ENCODE results near the gene CACNA2D3.

Gene CACNA2D3

DNA sequence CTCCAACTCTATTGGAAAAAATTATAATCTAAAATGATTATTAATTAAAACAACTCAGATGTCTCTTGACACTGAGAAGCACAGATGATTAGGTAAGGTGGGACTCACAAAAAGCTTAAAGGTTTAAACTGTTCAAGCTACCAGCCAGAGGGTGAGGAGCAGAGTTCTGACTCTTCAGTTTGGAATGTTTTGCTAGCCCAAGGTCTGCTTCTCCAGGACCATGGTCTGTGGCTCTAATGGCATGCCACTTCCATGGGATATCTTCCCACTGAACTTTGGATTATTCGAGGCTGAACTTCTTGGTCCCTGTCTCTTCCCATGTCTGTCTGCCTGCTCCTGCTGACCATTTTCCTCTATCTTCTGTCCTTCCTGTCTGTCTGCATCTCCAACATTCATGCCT, 49.2 kb downstream of the CACNA2D3 start:
- no peak for DNase-seq (ENCODE audit: low read depth)

DNA sequence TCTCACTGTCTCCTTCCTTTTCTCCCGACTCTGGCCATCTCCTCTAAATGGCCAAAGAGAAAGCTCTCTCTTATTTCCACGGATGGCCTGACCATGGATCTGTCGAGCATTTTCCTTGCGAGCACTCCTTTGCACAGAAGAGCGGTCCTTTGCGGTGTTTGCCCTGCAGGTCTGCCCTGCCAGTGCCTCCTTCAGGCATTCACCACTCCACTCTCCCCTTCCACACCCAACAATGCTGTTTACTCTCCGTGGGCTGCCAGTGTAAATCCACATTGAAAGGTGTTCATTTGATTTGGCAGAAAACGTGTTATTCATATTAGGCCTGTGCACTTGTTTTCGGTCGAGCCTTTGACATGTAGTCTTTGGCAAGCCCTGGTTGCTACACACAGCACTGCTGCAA, 49.6 kb downstream of the CACNA2D3 start:
- no peak for DNase-seq (ENCODE audit: low read depth)

DNA sequence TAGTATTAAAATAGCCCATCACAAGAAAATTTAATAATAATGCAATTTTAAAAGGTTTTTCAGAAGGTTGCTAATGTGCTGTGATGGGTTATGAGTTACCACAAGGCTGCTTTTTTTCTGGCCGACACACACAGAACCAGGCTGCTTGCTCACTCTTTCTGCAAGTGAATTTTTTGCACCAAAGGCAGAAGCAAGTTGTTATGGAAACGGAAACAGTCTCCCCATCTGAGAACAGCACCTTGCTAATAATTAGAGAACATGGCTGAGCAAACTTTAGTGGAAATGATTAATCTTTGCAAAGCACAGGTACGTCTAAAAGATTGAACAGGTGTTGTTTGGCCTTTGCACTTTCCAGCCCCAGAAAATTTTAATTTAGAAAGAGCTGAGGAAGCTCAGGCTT, 51.0 kb downstream of the CACNA2D3 start:
- DNase-seq (ENCODE audit: low read depth) = no peak

DNA sequence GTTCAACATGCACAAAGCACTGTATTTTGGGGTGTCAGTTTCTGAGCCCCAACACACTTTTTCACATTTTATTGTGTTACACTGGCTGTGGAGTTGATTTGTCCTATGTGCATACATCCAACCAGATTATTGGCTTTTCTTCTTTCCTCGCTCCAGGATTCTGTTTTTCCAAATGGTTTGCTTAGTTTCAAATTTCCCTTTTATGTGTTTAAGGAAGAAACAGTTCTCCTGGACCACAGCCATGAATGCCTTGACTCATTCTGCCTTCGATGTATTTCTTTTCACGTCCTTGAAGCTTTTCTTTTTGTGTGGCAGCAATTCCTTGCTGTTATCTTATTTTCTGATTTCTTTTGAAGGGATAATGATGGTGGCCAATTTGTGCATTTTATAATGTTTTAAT, 53.8 kb downstream of the CACNA2D3 start:
- DNase-seq (ENCODE audit: low read depth) = no peak

DNA sequence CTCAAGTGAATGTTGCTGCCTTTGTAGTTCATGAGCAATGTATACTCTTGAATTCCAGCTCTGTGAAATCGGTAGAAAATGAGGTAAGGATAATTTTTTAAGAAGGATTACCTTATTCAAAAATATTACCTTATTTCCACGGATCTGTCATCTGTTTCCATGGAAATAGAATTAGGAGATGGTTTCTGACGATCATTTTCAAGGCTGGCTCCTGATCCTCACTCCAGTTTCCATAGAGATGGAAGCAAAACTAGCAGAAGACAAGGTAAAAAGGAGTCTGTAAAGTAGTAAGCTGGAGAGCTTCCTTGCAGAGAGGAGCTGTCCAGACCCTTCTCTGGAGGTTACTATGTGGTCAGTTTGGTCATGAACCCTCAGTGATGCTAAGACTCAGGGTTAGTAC, 55.5 kb downstream of the CACNA2D3 start:
- DNase-seq (ENCODE audit: low read depth) = no peak

DNA sequence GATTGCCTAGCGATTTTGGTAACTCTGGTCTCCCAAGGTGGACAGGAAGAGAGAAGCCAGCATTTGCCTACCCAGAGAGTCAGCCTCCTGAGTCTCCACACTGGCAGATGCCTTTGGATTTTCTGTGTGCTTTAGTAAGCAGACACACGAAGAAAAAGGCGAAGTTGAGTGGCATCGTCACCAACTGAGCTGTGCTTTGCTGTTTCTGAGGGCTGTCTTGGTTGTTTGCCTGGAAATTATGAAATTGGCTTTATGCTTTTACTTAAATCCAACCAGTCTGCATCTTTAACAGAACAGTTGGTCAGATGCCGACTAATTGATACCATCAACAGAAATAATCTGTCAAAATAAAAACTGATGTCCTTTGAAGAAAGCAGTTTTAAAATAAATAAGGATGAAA, 56.0 kb downstream of the CACNA2D3 start:
- no peak for DNase-seq (ENCODE audit: low read depth)

DNA sequence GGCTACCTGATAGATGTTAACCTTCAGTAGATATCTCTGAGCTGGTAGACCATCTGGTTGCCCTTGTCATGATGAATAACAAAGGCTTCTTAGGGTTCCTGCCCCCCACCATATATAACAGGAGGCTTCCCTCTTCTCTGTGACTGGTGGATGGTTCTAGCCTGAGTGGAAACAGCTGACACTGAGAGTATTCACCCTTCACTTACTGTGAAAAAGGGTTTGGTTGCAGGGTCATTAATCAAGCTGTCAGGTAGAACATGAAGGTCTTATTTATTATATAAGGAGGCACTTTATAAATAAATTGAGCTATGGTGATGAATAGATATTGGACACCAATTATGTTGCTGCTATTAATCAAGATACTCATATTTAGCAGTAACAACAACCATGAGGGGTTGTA, 58.6 kb downstream of the CACNA2D3 start:
- no peak for DNase-seq (ENCODE audit: low read depth)

DNA sequence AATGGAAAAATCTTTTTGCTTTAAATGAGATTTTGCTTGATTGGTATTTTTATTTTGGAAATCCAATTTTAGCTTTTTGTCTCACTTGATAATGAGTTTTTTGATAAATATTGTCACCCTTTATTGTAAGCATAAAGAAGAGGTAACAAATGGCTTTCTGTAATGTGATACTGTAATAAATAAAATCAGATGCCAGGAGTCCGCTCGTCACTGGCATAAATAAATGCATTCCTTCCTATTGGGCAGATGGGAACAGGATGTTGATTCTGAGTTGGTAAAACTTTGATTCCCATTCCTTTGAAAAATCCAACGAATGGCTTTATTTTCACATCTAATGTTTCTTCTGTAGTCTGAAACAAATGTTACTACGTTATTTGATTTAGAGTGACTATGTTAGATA, 59.9 kb downstream of the CACNA2D3 start:
- DNase-seq (ENCODE audit: low read depth) = no peak

DNA sequence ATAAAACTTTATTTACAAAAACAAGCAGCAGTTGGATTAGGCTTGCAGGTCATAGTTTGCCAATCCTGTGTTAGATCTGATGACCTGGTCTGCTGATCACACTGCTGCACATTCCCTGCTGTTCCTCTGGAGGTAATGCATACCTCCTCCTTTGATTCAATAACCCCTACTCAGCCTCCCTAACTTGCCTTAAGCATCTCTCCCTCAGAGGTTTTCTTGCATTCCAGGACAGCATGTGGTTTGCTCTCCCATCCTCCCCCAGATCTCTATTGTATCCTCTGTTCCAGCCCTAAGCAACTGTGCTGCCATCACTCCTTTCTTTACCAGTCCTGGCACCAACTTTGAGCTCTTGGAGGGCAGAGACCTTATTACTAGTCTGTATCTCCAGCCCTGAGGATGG, 63.4 kb downstream of the CACNA2D3 start:
- DNase-seq (ENCODE audit: low read depth) = no peak

DNA sequence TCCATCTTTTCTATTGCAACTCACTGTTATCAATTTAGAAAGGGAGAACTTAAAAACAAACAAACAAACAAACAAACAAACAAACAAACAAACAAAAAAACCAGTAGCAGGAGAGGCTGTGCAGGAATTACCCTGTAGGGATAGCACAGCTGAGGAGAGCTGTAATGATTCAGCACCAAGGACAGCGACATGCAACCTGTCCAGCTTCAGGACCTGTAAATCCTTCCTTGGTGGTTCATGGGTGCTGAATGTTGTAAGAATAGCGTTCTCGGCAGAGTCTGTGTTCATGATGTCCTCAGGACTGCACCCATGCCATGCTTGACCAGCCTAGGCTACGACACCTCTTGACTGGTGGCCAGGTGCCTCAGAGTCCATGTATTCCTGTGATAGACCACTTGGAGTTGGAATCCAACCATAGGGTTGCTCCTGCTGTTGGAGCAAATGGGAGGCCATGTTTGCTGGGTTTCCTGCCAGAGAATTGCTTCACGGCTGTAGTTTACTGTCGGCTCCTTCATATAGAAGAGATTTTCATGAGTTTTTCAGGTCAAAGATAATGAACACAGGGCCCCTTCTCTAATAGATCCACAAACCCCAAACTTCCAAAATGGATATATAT, 65.9 kb downstream of the CACNA2D3 start:
- no peak for DNase-seq (ENCODE audit: low read depth)

DNA sequence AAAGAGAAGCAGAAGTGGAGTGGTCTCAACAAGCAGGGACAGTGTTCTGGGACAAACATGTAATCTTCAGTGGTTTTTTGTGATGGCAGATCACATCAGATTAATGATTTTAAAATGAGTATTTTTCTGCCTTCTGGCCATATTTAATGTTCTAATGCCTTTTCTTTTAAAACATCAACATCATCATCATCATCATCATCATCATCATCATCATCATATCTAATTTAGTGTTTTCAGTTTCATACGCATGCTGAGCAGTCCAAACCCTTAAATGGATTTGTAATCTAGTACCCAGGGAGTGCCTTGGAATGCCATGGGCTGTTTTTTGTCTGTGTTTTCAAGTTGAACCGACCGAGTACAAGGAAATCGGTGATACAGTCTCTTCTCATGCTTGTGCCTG, 68.9 kb downstream of the CACNA2D3 start:
- no peak for DNase-seq (ENCODE audit: low read depth)

DNA sequence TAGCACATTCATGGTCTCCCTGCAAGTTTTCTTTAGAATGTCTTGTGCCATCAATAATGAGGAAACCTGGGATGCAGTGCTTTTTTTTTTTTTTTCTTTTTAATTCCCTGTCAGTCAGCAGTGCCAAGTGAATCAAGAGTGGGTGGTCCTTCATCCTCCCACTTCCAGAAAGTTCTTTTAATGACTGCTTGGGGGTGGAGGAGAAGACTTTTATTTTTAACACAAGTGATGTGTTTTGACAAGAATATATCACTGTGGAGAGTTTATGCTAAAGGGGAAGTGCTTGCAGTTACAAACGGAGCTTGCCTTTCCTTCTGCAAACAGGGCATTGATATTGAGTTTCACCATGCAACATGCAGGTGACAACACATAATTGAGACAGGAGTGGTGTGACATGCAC, 69.7 kb downstream of the CACNA2D3 start:
- no peak for DNase-seq (ENCODE audit: low read depth)

DNA sequence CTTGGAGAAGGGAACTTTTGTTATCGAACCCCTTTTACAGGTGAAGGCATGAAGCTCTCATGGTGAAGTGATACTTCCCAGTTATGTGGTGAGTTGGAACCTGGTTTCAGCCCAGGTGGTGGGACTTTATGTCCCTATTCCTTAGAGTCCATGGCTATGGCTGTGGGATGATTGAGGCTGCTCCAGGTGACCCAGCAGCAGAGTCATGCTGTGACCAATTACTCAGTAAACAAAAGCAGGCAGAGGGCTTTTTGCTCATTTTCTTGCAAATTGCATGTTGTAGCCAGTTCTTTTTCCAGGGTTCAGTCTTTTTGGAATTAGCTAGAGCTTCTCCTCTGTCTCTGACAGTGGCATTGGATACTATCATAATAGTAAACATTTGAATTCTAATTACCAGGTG, 70.7 kb downstream of the CACNA2D3 start:
- DNase-seq (ENCODE audit: low read depth) = no peak

DNA sequence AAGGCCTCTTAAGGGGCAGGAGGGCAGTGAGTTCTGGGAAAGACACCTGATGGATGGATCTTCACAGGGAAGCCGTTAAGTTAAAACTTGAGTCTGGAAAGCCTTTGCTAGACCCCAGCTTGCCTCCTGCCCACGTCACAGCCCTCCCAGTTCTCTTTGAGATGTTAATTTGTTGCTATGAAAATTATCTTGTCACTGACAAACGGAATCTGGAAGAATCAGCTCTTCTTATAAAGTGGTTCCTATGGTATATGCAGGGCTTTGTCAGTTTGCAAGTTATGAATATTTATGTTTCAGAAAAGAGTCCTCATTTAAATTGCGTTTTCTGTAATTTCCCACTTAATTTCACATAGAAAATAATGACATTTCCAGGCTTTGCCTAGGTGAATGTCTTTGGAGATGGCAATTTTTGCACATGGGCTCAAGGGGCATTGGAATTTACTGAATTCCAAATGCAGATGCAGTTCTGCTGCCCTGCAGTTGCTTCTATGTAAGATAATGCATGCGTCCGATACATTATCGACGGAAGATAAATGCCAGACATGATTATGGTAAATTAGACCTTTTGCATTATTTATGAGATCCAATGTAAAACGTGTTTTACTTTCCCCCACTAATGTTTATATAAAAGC, 74.1 kb downstream of the CACNA2D3 start:
- no peak for DNase-seq (ENCODE audit: low read depth)

DNA sequence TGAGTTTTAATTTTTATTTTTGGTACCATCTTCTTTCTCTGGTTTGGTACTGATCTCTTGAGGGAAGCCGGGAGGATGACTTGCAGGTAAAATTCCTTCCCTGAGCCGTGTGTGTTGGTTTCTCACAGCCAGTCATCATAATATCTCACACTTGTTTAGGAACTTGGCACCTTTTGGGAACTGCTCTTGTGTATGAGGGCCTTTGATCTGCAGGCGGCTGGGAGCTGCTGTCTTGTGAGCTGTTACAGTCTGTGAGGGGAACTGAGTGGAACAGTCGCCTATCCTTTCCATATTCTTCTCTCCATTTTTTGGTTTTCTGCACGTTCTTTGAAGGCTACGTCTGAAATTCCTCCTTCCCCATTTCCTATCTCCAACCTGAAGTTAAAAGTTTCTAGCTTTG, 75.2 kb downstream of the CACNA2D3 start:
- no peak for DNase-seq (ENCODE audit: low read depth)

DNA sequence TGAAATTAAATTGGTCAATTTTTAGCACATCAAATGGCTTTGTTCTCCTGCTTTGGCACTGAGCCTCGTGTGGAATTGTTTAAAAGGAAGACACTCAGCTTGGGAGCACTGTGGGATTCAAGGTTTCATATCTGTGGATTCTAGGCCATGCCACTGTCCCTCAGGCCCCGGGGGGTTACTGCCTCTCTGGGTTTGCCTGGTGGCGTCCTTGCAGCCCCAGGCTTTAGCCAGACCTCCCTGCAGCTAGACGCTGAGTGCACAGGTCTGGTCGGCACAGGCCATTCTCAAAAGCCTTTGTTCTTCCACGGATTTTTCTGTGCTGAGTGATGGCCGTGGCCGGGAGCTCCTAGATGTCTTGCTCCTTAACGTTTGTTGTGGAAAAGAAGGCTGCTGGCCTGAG, 76.2 kb downstream of the CACNA2D3 start:
- no peak for DNase-seq (ENCODE audit: low read depth)

DNA sequence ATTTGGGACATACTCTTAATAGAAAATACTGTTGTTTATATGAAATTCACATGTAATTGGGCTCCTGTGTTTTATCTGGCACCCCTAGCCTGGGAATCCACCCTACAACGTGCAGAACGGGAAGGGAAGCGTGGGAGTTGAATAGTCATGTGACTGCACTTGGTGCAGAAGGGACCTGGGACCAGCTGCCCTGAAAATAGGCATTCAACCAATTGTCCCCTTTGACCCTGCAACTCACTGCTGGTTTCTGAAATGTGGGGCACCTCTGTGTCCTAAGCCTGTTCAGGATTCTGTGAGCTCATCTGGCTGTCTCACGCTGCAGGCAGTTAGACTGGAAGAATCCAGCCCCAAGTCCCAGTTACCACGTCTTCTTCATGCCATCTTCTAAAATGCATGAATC, 79.7 kb downstream of the CACNA2D3 start:
- DNase-seq (ENCODE audit: low read depth) = no peak

DNA sequence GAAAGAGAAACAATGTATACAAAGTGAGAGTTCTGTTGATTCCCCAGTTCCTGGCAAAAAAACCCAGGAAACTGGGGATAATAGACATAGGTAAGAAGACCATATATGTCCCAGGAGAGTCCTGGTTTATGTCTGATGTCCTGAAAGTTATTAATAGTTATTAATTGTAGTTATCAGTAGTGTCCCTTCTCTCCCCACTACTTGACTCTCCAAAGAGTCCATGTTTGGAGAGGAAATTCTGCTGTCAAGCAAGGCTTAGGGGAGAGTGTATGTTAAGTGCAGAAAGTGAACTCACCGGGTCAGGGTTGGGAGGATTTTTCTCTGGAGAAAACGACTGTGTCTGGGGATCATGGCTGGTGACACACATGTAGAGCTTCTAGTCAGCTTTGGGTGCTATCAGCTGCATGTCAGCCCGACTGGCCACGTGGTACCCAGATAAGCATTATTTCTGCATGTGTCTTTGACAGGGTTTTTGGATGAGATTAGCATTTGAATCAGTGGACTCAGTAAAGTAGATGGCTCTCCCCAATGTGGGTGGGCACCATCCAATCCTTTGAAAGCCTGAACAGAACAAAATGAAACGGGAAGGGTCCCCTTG, 80.4 kb downstream of the CACNA2D3 start:
- DNase-seq (ENCODE audit: low read depth) = no peak

DNA sequence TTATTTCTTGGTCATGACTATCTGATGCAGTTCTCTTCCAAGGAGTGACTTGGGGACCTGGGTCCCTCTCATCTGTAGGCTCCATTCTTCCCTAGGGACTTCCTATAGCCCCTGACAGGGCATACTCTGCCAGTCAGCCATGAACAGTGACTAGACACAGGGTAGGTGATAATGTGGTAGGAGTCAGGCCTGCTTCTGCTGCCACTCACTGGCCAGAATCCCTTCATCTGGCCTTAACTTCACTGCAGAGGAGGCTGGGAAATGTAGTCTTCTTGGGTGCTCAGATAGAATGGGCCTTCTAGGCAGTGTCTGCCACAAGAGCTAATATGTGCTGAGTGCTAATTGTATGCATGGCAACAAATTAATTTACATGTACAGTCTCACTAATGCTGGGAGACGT, 84.5 kb downstream of the CACNA2D3 start:
- DNase-seq (ENCODE audit: low read depth) = no peak

DNA sequence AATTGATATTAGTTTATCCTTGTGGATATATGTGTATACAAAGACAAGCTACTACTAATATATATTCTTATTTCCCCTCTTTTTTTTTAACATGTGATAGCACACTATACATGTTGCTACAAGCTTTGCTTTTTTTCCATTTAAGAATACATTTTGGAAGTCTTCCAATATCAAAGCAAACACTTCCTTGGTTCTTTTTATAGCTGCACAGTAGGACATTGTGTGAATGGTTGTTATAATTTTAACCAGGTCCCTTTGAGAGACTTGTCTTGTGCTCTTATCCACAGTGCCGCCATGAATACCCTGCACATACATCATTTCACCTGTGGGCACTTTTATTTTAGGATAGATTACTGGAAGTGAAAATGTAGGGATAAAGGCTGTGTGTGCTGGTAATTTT, 88.7 kb downstream of the CACNA2D3 start:
- DNase-seq (ENCODE audit: low read depth) = no peak

DNA sequence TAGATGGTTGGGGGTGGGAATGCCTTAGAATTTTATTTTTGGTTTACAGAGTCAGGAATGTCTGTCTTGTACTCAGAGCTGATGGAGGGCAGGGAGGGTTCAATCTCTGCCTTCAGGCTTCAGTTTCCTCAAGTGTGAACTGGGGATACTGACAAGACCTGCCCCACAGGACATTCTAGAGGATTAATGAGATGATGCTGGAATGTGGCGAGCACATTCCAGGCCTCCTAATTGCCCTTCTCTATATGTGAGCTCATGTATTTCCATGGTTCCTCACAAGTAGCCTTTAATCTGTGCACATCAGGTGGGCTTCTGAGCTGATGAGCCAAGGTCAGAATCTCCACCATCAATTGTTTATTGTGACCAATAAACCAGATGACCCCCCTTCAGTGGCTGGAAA, 90.4 kb downstream of the CACNA2D3 start:
- DNase-seq (ENCODE audit: low read depth) = no peak

DNA sequence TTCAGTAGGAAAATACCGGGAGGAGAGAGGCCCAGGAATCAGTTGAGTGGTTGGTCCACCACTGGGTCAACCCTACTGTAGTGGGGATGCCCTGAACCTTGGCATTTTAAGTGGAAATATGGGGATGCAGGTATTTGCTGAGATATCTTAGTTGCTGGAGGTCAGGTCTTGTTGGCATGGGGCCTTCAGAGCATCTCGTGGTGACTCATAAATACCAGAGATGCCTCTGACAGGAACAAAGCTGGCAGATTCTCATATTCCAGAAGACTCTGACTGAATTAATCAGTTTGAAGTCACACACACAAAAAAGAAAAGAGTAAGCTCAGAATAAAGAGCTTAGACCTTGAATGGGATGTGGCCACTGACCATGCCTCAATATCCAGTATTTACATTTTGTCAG, 91.6 kb downstream of the CACNA2D3 start:
- DNase-seq (ENCODE audit: low read depth) = no peak

DNA sequence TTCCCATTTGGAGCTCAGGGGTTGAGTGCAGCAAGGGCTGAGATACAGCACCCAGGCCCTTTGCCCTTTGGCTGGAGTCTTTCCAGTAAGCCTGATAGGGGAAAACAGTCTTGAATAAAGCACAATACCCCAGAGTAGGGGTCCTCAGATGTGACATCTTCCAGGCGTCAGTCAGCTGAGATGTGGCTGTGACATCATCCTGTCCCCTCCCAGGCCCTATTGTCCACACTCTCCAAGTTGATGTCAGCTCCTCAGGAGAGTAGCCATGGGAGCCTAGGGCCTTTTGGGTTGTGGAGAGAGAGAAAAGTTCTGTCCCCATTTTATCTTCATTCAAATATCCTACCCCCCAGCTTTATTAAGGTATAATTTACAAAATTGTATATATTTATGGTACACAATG, 92.5 kb downstream of the CACNA2D3 start:
- no peak for DNase-seq (ENCODE audit: low read depth)

DNA sequence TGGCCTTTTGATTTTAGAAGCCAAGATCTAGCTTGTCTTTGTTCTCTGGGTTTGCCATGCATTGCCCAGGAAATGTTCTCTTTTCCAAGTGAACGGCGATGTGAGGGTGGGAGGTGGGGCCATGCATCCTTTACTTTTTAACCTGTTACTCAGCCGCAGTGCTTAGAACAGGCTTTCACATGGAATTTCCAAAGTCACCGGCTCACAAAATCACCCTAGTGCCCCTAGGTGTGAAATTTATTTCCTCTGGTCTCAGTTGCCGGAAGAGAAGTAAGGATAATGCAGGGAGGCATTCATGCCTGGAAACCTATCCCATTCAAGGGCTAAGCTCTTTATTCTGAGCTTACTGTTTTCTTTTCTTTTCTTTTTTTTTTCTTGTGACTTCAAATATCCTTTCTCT, 93.2 kb downstream of the CACNA2D3 start:
- DNase-seq (ENCODE audit: low read depth) = no peak

Data from activated T-helper 1 cell treated with Interleukin-2 at 50 U/mL for 16 hours (primary cell).